ENCODE data around the gene EIF4A2. TPM values are rescaled to one million over a fixed set of nuclear protein-coding genes. Genes with fewer than 3 reads are reported as not detected.
A peak's percentile ranks its signal among the peaks of the same experiment; 100 is the strongest.

Gene EIF4A2
- total RNA-seq, 1 experiment from 2014 or later, result 446 TPM

- no peaks in the 10 kb centered on the region for H3K9me2 ChIP-seq (ENCODE audit: insufficient read depth)
- DNase-seq, result no peak
- peaks cover 92% of the 10 kb centered on the region for H3F3A ChIP-seq (ENCODE audit: insufficient read depth, low read depth)
- H3K36me3 ChIP-seq (ENCODE audit: low read depth), result peaks cover 65% of the 10 kb centered on the region
- H3K9me3 ChIP-seq (ENCODE audit: insufficient read depth, low read depth), result no peaks in the 10 kb centered on the region
- CTCF ChIA-PET, result no interaction called here
- intact Hi-C loops (cut with micrococcal nuclease; ENCODE audit: unreplicated experiment), result no loop called here
- H3K27ac ChIP-seq, result peak overlapping the region; percentile 93
- BruUV-seq (replicated peaks), result no TSS peak
- TF ChIP-seq CTCF (conservative IDR thresholded peaks at IDR 0.05), result no peak
- TF ChIP-seq EZH2 (IDR thresholded peaks at IDR 0.05; ENCODE audit: low read depth), result no peak
- POLR2A ChIA-PET (ENCODE audit: unreplicated experiment), result no interaction called here
- no peaks in the 10 kb centered on the region for H3K27me3 ChIP-seq (ENCODE audit: insufficient read depth, low read depth)
- no peak overlapping the region for H2AFZ ChIP-seq
- H3K4me3 ChIP-seq, result peak overlapping the region; percentile 92; the same call in 1 of the 2 replicates
- H3K79me2 ChIP-seq (ENCODE audit: low read depth), result peaks cover 58% of the 10 kb centered on the region
- peaks cover 68% of the 10 kb centered on the region for H4K20me1 ChIP-seq (ENCODE audit: insufficient read depth)
- H3K4me1 ChIP-seq (replicated peaks; ENCODE audit: insufficient read depth), result peaks cover 25% of the 10 kb centered on the region
- peak overlapping the region; percentile 93 for H3K4me2 ChIP-seq
These were observed 3.5 kb downstream of the EIF4A2 start for GRCh38 chr3:186786922-186787321.

DNA sequence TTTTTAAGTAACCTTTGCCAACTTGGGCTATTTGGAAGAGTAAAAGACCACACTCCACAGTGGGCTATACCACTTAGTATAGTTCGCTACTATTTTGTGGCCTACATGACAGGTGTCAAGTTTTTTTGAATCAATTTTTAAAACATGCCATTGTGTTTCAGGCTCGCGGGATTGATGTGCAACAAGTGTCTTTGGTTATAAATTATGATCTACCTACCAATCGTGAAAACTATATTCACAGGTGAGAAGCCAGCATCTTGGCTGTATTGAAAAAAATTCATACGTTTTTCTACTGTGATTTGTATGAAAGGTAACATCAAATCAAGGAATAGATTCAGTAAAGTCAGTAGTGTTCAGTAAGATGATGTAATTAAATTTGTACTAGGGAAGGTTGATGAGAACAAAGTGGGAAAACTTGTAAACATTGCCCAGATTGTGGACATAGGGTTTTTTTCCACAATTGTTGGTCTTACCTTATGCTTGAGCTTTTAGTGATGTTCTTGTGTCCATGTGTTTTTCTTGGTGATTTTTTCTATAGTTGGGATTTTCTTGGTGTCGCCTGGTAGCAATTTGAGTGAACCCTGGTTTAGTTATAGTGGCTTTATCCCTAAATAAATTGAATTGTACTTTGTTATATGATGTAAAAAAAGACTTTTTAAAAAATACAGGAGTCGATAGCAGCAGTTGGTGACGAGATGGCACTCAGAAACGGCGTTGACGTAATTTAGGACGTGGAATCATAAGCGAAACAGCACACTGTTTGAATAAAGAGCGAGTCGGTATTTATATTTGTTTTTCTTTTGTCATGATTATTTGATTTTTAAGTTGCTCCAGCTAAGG lies 4.5 kb downstream of the EIF4A2 start:
- Histone ChIP-seq H3K79me2 (ENCODE audit: low read depth) (peaks cover 57% of the 10 kb centered on the region), H3K9me3 (ENCODE audit: insufficient read depth, low read depth) (no peaks in the 10 kb centered on the region), H3F3A (ENCODE audit: insufficient read depth, low read depth) (peaks cover 95% of the 10 kb centered on the region), H3K9me2 (ENCODE audit: insufficient read depth) (no peaks in the 10 kb centered on the region), H2AFZ (no peak overlapping the region), H3K4me1 (replicated peaks; ENCODE audit: insufficient read depth) (peaks cover 22% of the 10 kb centered on the region), H3K4me2 (peak overlapping the region; percentile 93), H4K20me1 (ENCODE audit: insufficient read depth) (peaks cover 68% of the 10 kb centered on the region), H3K27me3 (ENCODE audit: insufficient read depth, low read depth) (no peaks in the 10 kb centered on the region), H3K27ac (peak overlapping the region; percentile 93), H3K36me3 (ENCODE audit: low read depth) (peaks cover 65% of the 10 kb centered on the region), H3K4me3 (no peak overlapping the region)
- CTCF ChIA-PET, result no interaction called here
- DNase-seq, result no peak
- intact Hi-C loops (cut with micrococcal nuclease; ENCODE audit: unreplicated experiment), result no loop called here
- TF ChIP-seq EZH2 (IDR thresholded peaks at IDR 0.05; ENCODE audit: low read depth) (no peak), CTCF (conservative IDR thresholded peaks at IDR 0.05) (no peak)
- BruUV-seq (replicated peaks), result no TSS peak
- POLR2A ChIA-PET (ENCODE audit: unreplicated experiment), result interaction anchor here (0.6 kb wide), 1 partner anchor 33 kb away, joined by 7 read pairs; no protein-coding TSS in a partner anchor

DNA sequence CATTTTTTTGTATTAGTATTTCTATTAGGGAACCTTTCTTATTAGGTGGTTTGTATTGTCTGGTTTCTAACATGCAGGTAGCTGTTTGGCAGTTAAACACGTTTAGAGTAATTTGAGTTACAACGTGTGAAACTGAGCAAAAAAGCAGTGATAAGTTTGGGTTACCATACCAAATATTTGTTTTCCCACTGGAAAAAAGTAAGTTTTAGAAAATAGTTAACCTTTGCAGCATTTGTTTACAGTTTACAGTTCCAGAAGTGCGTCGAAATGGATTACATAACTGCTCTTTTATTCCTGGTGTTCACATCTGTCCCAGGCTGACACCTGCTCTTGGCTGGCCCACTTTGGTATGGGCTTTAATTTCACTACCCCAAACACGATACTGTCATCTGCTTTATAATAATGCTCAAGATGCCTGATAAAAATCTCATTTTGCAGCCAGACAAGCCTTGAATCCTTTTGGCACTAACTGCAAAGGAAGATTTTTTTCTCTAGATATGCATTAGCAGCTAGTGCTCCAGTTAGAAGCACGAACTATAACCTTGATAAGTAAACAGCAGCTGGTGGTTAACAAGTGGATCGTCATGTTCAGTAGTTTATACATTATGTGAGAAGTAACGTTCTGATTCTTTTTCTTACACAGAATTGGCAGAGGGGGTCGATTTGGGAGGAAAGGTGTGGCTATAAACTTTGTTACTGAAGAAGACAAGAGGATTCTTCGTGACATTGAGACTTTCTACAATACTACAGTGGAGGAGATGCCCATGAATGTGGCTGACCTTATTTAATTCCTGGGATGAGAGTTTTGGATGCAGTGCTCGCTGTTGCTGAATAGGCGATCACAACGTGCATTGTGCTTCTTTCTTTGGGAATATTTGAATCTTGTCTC lies 5.3 kb downstream of the EIF4A2 start:
- Histone ChIP-seq H3F3A (ENCODE audit: insufficient read depth, low read depth) (peaks cover 97% of the 10 kb centered on the region), H3K9me2 (ENCODE audit: insufficient read depth) (no peaks in the 10 kb centered on the region), H3K4me1 (replicated peaks; ENCODE audit: insufficient read depth) (peaks cover 22% of the 10 kb centered on the region), H3K27ac (peak overlapping the region; percentile 93), H3K27me3 (ENCODE audit: insufficient read depth, low read depth) (no peaks in the 10 kb centered on the region), H2AFZ (no peak overlapping the region), H4K20me1 (ENCODE audit: insufficient read depth) (peaks cover 68% of the 10 kb centered on the region), H3K4me2 (peak overlapping the region; percentile 93; the same call in 1 of the 2 replicates), H3K79me2 (ENCODE audit: low read depth) (peaks cover 52% of the 10 kb centered on the region), H3K36me3 (ENCODE audit: low read depth) (peaks cover 63% of the 10 kb centered on the region), H3K9me3 (ENCODE audit: insufficient read depth, low read depth) (no peaks in the 10 kb centered on the region), H3K4me3 (no peak overlapping the region)
- POLR2A ChIA-PET (ENCODE audit: unreplicated experiment), result interaction anchor here (0.6 kb wide), 2 partner anchors 22 to 34 kb away, joined by 4 to 7 read pairs; no protein-coding TSS in a partner anchor
- CTCF ChIA-PET, result no interaction called here
- intact Hi-C loops (cut with micrococcal nuclease; ENCODE audit: unreplicated experiment), result no loop called here
- TF ChIP-seq EZH2 (IDR thresholded peaks at IDR 0.05; ENCODE audit: low read depth), result no peak
- no peak for TF ChIP-seq CTCF (conservative IDR thresholded peaks at IDR 0.05)
- no TSS peak for BruUV-seq (replicated peaks)
- no peak for DNase-seq
